OCI-LY7 (cell line): Measurements from ENCODE around the gene SNX6.

ENCODE experiments used
- EZH2phosphoT487 ChIP-seq: fragments of 200-600 bp; sonication (generic); IDR thresholded peaks from 2 replicates; pipeline ENCODE4 v1.6.1; 2018; ENCODE audit warnings: low read depth, borderline replicate concordance, mild to moderate bottlenecking, mixed run types, antibody characterized with exemption, low read length, moderate library complexity, mixed read lengths
- TF ChIP-seq, protein P1 (sequence below): fragments of 200-600 bp; sonication (generic); conservative IDR thresholded peaks from 2 replicates; pipeline ENCODE4 v1.5.1; 2014; ENCODE audit warnings: mild to moderate bottlenecking, antibody characterized with exemption, low read length, moderate library complexity, mixed read lengths

DNA sequence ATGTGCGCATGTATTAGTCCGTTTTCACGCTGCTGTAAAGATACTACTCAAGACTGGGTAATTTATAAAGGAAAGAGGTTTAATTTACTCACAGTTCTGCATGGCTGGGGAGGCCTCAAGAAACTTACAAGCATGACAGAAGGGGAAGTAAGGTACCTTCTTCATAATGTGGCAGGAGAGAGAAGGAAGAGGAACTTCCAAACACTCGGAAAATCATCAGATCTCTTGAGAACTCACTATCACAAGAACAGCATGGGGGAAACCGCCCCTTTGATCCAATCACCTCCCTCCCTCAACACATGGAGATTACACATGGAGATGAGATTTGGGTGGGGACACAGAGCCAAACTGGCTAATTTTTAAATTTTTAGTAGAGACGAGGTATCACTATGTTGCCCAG lies 41.8 kb upstream of the SNX6 start:
- TF ChIP-seq, protein P1, sequence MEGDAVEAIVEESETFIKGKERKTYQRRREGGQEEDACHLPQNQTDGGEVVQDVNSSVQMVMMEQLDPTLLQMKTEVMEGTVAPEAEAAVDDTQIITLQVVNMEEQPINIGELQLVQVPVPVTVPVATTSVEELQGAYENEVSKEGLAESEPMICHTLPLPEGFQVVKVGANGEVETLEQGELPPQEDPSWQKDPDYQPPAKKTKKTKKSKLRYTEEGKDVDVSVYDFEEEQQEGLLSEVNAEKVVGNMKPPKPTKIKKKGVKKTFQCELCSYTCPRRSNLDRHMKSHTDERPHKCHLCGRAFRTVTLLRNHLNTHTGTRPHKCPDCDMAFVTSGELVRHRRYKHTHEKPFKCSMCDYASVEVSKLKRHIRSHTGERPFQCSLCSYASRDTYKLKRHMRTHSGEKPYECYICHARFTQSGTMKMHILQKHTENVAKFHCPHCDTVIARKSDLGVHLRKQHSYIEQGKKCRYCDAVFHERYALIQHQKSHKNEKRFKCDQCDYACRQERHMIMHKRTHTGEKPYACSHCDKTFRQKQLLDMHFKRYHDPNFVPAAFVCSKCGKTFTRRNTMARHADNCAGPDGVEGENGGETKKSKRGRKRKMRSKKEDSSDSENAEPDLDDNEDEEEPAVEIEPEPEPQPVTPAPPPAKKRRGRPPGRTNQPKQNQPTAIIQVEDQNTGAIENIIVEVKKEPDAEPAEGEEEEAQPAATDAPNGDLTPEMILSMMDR: no peak
- TF ChIP-seq EZH2phosphoT487: no peak
